Adrenal gland (tissue), 5 donors: ENCODE measurements around the gene TRPM5.

Experiments used
- POLR2A ChIP-seq, 2 donors: fragments of 450-650 bp; IDR thresholded peaks; one replicate each; pipeline ENCODE4 v1.6.1; 2017; ENCODE audit warnings: antibody characterized with exemption in 2 of 2, mild to moderate bottlenecking in 2 of 2, moderate library complexity in 1 of 2
- TF ChIP-seq, protein P1 (sequence below), 6 experiments: fragments of 450-650 bp in 4 of 6; fragments of 200-600 bp in 2 of 6; sonication (generic) in 1 of 6; IDR thresholded peaks; 1 replicate in 5 of 6; 2 replicates in 1 of 6; pipeline versions ENCODE4 v1.5.1 to v1.8.0; 2016 to 2021; ENCODE audit warnings: antibody characterized with exemption in 6 of 6, mild to moderate bottlenecking in 2 of 6, moderate library complexity in 1 of 6
- donor health status: DM: no; HTN: no; CAD: no.

DNA sequence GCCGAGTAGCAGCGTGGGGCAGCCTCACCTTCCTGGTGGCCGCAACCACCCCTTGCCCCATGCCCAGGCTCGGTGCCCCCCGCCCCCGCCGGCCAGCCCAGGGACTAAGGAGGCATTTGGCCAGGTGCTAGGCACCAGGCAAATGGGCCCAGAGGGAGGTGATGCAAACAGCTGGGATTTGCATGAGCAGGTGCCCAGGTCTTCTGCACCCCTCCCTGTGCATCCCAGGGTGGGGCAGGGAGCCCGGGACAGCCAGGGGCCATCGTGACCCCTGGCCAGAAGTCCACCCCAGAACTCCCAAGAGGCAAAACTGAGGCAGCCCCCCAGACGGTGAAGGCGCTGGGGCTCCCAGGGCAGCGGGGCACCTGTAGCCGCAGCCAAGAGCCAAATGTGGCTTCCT lies 18.1 kb downstream of the TRPM5 start:
- TF ChIP-seq, protein P1, sequence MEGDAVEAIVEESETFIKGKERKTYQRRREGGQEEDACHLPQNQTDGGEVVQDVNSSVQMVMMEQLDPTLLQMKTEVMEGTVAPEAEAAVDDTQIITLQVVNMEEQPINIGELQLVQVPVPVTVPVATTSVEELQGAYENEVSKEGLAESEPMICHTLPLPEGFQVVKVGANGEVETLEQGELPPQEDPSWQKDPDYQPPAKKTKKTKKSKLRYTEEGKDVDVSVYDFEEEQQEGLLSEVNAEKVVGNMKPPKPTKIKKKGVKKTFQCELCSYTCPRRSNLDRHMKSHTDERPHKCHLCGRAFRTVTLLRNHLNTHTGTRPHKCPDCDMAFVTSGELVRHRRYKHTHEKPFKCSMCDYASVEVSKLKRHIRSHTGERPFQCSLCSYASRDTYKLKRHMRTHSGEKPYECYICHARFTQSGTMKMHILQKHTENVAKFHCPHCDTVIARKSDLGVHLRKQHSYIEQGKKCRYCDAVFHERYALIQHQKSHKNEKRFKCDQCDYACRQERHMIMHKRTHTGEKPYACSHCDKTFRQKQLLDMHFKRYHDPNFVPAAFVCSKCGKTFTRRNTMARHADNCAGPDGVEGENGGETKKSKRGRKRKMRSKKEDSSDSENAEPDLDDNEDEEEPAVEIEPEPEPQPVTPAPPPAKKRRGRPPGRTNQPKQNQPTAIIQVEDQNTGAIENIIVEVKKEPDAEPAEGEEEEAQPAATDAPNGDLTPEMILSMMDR (IDR thresholded peaks at IDR 0.05), result no peak
- no peak for TF ChIP-seq POLR2A (IDR thresholded peaks at IDR 0.05)
